ENCODE results near the gene PTPN14.

The PTPN14 gene

DNA sequence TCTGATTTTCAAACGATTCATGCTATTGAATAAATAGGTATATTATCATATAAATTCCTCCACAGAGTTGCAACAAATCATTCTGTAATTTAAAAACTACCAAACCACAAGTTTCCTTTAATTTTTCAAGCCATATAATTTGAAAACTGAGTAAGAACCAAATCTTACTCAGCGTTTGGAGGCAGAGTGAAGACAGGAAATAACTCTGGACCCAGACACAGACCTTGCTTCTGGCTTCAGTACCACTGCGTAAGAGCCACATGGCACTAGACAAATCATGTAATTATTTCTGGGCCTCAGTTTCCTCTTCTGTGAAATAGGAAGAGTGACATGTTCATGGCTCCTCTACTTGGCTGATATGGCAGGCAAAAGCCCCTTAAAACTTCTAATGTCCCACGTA, 188.0 kb downstream of the PTPN14 start:
- DNase-seq (ENCODE audit: low read depth): no peak

DNA sequence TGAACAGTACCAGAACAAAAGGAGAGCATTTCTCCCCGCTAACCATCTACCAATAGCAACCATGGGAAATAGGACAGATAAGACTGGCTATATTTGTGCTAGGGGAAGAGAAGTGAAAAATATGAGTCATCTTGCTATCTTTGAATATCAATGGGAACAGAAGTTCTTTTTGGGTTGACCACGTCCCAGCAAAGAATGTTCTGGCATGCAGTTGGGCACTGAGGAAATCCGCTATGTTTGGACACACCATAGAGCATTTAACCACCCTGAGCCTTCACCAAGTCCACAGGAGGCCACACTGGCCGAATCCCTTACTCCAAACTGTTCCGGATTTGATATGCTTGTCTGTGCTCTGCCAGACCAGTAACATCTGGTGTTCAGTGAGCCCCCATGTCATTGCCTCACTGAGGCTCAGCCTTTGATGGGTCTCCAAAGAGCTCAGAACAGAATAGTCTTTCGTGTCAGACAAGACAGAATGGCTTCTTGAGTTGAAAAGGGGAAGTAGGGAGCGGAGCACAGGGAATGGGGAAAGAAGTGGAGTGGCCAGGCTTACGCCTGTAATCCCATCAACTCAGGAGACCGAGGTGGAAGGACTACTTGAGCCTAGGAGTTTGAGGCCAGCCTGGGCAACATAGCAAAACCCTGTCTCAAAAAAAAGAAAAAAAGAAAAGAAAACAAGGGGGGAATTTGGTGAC, 189.1 kb downstream of the PTPN14 start:
- DNase-seq (ENCODE audit: low read depth): no peak

DNA sequence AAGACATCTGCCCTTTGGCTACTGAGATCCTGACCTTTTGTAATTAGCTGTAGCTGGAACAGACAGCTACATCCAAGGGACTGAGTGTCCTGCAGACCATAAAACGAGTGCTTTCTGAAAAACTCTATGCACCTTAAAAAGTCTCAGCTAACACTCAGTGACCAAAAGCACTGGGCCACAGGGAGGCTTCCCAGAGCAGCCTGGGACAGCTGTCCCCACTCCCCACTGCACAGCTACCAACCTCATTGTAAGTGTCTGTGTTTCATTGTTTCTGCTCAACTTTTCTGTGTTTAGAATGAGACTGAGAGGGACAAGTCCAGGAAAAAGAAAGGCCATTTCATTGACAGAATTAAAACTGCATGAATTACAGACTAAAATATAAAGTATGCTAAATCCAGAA, 189.8 kb downstream of the PTPN14 start:
- no peak for DNase-seq (ENCODE audit: low read depth)

DNA sequence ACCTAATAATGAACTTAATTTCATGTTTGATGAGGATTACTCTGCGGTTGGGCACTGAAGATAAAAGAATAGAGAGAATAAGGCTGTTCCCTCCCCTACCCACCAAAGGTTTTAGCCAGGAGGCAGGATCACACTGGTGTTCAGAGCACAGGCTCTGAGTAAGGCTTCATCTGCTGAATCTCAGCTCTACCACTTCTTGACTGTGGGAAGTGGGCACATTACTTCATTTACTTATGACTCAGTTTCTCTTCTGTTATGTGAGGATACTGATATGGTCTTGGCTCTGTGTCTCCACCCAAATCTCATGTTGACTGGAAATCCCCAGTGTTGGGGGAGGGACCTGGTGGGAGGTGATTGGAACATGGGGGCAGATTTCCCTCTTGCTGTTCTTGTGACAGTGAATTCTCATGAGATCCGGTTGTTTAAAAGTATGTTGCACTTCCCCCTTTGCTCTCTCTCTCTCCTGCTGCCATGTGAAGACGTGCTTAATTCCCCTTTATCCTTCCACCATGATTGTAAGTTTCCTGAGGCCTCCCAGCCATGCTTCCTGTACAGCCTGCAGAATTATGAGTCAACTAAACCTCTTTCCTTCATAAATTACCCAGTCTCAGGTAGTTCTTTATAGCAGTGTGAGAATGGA, 190.8 kb downstream of the PTPN14 start:
- DNase-seq (ENCODE audit: low read depth): no peak

DNA sequence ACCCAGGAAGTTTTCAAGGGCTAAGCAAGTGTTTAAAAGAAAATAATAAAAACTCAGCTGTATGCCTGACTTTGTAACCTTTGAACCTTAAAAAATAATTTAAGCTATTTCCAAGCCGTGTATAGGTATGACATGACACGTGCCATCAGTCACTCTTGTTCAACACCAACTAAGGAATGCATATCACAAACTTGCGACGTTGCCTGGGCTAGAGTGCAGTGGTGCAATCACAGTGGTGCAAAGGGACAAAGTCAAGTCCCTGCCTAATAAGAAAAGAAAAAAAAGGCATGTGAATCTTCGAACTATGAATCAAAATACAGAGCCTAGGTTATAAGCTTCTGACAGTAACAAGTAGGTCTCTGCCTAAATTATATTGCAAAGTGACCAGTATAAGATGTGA, 191.3 kb downstream of the PTPN14 start:
- DNase-seq (ENCODE audit: low read depth): no peak

DNA sequence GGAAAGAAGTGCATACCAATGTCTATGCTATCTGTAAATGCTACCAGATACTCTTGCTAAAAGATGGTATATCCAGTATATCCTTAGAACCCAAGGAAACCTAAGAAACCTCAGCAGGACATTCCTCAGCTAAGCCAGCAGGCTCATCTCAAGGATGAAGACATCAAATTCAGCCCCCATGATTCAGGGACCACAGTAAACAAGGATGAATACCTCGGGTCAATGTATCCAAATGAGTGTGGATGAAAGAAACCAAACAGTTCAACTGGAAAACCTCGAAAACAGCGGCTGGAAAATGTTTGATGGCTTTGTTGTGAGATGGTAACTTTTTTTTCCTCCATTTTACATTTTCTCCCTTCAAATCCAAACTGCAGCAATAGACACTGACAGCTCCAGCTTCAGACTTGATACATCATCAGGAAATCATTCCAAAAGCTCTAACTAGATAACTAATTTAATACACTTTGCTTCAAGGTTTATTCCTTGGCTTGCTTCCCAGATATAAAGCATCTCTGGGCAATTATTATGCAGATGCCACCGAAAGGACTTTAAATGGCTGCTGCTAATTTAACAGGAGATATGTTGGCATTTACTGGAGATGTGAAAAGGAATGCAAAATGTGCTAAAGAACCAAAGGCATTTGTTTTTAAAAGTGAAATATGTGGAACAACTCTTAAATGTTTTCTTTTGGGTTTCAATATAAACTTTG, 196.8 kb downstream of the PTPN14 start:
- no peak for DNase-seq (ENCODE audit: low read depth)

DNA sequence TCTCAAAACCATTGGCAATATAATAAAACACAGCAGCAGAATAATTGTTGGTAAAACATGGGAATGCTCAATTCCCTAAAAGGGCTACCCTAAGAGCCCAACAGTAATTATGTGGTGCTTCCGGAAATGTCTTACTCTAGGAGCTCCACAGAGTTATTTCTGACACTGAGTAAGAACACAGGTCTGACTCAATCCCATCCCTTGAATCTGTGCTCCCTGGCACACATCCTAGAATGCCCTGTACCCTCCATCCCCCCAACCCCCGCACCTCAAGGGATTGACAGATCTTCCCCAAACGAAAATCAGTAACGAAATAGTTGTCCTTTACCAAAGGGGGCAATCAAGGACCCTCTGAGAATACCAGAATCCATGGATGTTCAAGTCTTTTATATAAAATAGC, 198.6 kb downstream of the PTPN14 start:
- no peak for DNase-seq (ENCODE audit: low read depth)

DNA sequence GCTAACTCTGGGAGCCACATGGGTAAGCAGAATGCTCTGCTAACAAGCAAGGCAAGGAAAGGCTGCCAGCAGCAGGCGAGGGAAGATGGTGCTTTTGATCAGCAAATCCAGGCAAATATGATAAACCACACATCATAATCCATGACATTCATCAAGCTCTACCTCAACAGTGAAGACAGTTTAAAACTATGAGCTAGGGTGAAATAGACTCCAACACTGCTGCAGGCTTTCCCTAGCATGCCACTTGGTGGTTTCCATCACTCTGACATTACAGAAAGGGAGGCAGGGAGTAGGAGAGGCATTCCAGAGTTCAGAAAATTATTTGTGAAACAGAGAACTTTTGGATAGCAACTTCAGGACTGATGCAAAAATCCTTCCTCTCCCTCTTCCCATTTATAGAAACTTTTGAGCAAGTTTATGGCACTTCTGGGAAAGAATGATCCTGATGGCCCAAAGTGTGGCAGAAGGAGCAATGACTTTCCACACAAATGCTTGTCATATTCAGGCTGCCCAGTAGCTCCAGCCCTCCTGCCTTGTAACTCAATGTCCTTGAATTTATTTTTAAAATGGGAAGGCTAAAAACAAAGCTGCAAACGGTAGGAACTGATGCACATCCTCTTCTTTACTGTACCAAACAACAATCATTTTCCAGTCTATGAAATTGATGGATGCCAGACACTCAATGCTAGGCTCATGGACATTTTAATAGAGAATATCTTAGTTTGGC, 199.7 kb downstream of the PTPN14 start:
- no peak for DNase-seq (ENCODE audit: low read depth)

DNA sequence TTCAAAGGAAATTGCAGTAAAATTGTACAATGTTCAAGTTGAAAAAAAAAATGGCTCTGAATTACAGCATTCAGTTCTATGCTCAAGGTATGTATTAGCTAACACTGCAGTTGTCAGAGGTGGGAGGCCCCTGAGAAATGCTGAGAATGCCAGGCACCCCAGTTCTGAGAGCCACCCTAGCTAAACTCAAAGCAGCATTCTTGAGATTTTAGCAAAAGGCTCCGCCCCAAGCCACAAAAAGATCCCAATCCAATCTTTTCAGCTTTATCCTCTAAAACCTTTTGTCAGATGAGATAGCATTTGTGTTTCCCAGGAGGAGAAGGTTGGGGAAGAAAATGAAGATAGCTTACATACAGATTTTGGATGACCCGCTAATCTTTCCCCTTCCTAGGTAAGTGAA, 201.6 kb downstream of the PTPN14 start:
- no peak for DNase-seq (ENCODE audit: low read depth)

DNA sequence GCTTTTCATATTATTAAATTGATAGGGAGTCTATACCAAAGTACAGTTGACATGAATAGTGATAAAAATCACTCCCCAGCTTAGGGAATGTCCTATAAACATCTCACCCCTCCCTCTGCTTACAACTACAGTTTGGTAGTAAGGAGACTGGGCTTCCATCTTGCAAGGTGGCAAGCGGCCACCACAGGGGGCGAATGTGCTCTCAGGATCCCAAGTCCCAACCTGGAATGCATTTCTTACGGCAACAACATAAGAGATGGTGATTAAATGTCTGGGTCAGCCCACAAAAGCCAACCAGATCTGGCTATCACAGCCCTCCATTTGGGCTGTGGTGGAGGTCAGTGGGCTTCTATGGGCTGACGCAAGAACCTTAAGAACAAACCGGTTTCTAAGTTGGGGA, 202.4 kb downstream of the PTPN14 start:
- no peak for DNase-seq (ENCODE audit: low read depth)

DNA sequence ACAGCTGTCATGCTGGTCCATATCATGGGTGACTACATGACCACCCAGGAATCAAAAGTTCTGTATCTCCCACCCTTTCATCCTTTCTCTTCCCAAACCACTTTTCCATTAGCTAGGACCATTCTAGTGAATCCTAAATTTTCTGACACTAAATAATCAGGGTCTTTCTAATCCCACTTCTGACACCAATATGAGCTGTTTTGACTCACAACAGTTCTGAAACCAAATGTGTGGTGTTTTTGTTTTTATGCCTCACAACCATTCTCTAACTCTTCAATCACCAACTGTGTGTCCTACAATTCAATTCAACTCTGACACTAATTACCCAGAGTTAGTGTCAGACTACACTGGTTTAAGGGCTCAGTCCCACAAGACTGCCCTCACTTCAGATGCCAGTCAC, 206.5 kb downstream of the PTPN14 start:
- DNase-seq (ENCODE audit: low read depth): no peak

DNA sequence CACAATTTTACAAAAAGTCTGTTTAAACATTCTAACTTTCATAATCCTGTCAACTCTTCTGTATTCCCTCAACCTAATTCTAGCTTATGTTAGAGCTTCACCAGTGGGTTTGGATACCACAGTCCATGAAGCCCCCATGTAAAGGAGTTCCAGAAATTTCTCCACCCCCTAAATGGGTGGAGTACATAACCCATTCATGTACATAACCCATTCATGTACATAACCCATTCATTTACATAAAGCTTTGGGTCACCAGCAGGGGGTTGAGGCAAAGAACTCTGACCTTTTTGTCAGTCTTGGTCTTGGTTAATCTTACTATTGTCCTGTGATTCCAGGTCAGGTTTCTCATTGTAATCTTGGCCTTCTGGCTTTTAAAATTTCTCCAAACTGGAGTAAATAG, 208.9 kb downstream of the PTPN14 start:
- no peak for DNase-seq (ENCODE audit: low read depth)

DNA sequence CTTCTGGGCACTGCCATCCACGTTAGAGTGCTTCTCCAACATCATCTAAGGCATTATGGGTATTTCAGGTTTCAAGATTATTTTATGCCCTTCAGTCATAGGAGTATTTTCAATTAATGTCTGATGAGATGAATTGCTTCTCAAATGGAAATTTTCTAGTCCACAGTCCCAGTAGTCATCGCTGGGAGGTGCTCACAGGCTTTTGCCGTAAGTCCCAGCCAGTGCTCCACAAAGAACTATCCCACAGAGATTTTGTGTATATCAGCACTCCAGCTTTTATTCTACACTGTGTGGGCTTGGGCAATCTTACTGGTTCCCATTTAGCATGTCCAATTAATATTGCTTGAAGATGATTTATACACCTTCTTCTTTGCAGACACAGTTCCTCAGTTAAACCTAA, 209.5 kb downstream of the PTPN14 start:
- no peak for DNase-seq (ENCODE audit: low read depth)

DNA sequence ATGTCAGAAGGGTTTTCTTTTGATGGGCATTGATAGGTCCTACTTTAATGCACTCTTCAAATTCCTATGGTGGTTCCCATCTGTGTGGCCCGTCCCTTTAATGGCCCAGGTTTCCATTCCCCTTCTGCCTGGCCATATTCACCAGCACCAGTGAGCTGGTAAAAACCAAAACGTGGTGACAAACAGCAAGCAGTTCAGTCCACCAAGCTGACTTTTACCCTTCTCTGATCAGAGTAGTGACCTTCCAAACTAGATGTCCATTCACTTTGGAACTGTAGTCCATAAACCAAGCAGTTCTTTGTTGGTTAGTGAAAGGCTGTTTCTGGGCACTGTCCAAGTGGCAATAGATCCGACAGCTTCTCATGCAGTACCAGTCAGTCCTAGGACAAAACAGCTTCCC, 209.9 kb downstream of the PTPN14 start:
- DNase-seq (ENCODE audit: low read depth): no peak

DNA sequence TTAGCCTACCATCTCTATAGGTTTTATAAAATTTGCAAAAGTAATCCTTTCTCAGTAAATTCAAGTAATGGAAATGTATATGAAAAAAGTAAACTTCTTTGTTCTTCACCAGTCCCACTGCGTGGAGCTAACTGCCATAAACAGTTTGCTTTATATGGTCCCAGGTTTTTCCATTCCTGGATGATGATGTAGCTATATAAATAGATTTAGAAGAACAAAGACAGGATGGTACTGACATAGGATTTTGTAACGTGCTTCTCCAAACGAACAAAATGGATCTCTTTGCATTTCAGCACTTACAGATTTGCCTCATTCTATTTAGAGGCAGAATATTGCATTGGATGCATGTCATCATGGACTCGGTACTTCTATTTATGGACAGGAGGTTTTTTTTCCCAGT, 213.2 kb downstream of the PTPN14 start:
- DNase-seq (ENCODE audit: low read depth): no peak

DNA sequence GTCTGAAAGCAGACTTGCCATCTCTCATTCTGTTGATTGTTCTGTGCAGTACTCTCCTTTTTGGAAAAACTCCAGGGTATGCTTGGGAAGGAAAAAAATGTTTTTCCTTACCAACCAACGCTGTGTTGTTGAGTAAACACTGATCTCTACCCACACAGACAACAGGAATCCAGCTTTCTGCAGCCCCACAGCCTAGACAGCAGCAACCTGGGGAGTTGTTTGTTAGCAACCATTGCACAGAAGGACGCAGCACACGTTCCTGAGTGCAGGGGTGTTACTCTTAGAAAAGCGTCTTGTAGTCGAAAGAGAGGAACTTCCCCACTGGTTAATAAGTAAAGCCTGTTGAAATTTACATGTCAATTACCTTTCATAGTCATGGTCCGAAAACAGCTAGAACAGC, 213.9 kb downstream of the PTPN14 start:
- no peak for DNase-seq (ENCODE audit: low read depth)

DNA sequence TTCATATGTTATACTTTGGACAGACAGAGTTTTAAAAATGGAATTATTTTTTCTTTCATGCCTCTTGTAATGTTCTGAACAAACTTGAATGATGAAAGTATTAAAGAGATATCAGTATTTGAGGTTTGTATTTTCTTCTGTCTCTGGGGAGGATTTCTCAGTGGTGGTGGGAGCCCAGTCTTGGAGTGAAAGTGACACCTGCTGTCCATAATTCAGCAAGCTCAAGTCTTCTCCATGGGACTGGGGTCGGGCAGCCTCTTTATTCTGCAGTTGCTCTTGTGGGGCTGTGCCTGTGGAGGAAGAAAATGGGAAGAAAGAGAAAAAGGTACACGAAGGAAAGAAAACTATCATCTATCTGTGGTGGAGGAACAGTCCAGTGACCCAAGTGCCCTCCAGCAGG, 214.4 kb downstream of the PTPN14 start:
- DNase-seq (ENCODE audit: low read depth): no peak

DNA sequence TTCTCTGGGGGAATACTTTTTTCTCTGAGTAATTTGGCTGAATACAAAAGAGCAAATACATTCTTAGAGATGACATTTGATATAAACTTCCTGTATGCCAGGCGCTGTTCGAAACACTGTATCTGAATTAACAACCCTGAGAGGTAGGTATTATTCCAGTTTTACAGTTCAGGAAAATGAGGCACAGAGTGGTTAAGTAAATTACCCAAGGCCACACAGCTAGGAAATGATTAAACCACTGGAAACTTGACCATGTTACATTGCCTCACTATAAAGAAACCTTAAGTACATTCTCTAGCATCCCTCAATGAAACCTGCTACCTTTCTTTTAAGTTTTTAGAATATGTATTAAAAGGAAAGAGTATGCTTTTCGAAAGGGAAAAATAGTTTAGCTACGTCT, 215.8 kb downstream of the PTPN14 start:
- DNase-seq (ENCODE audit: low read depth): no peak

DNA sequence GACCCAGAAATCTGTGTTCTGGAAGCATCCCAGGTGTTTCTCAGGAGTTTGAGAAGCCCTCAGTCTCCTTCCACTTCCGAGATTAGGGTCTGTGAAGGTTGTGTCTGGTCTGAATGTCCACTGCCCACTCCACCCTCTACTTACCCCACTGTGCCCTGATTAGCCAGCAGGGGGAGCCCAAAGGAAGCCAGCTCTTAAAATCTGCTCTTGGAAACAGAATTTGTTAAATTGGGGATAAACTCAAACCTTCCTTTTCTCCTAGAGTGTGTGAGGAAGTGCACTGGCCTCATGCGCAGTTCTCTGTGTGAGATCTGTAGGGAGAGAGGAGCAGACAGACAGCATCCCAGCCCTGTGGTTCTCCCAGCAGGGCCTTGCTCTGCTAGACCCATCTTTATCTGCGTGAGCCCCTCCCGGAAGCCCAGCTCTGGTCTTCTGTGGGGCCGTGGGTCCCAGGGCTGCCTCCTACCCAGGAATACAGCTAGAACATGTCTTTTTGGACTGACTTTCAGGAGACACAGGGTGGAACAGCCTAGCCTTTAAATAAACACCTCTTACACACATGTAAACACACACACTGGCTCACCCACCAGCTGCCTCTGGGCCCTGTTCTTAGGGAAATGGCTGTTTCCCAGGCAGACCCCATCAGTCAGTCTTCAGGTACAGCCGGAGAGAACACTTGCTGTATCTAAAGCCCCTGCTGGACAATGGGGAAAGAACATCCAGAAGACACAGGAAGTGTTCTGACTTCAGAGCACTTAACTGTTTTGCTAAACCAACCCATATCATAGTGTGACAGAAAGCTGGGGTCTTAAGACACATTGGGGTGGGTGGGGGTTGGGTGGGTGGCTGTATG, 218.2 kb downstream of the PTPN14 start:
- peak; percentile 3 for DNase-seq (ENCODE audit: low read depth)

DNA sequence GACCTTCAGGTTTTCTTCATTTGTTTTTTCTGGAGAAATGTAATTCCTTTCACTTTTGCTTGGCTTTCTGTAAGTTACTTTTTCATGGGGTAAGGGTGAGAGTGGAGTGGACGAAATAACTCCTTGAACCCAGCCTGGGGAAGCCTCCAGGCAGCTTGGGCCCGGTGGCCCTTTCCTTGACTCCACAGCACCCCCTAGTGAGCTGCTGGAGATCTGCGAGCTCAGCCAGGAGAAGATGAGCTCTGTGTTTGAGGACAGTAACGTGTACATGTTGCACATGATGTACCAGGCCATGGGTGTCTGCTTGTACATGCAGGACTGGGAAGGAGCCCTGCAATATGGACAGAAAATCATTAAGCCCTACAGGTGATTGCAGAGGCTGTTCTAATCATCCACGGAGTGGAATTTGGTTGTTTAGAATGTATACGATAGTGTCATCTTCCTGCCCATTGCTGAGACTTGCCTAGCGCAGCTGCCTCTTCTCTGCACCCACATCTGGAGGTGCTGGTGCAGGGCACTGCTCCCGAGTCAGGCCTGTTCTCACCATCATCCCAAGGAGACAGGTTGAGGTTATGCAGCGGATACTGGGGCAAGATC, 219.5 kb downstream of the PTPN14 start:
- peak; percentile 28 for DNase-seq (ENCODE audit: low read depth)

DNA sequence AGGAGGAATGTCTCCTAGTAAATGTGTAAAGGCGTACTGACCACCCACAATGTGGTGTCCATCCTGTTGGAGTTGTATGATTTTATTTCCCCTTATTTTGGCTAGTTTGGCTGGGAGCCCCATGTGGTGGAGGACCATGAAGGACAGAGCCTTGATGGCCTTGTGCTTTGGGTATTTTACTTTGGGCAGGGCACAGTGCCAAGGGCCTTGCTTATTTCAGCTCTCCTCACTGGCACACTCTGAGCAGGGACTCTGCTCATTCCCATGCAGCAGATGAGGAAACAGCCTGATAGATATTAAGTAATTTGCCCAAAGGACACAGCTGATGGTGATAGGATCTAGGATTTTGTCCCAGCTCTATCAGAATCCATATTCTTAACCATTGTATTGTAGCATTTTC, 220.2 kb downstream of the PTPN14 start:
- DNase-seq (ENCODE audit: low read depth): no peak

DNA sequence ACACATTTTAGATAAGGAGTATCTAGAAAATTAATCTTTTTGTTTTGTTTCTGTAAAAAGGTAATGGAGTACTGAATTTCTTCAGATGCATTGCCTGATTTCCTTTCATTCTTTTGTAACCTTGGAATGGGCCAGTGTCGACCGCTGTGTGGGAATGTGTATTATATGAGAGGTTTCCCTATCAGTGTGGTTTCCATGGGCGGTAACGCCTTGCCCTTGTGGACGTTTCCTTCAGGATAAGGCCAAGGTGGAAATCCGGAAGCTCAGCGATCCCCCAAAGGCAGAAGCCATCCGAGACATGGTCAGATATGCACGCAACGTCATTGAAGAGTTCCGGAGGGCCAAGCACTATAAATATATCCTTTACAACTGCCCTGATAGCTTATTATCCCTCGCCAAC, 220.7 kb downstream of the PTPN14 start:
- no peak for DNase-seq (ENCODE audit: low read depth)
